ENCODE data around the gene OR6C6. TPM values are rescaled to one million over a fixed set of nuclear protein-coding genes. Genes with fewer than 3 reads are reported as not detected.

OR6C6 gene
- total RNA-seq, 4 donors from 2014 or later, result not detected

GRCh38 chr12:55289999-55290398 lies 6.4 kb downstream of the OR6C6 start:
- no peak for TF ChIP-seq EP300 (IDR thresholded peaks at IDR 0.05)
- TF ChIP-seq POLR2A (IDR thresholded peaks at IDR 0.05; ENCODE audit: low read depth), result no peak
- no peak for TF ChIP-seq POLR2AphosphoS5 (IDR thresholded peaks at IDR 0.05)
- TF ChIP-seq CTCF (IDR thresholded peaks at IDR 0.05), result no peak
- Histone ChIP-seq H3K4me1 (no peaks in the 10 kb centered on the region), H3K36me3 (no peaks in the 10 kb centered on the region), H3K4me3 (no peak overlapping the region), H3K27ac (replicated peaks in 1 of 4) (no peak overlapping the region), H3K9me3 (no peaks in the 10 kb centered on the region), H3K27me3 (no peaks in the 10 kb centered on the region)
- intact Hi-C loops (cut with DNase I), result no loop called here
- no peak for DNase-seq (ENCODE audit: extremely low spot score)
- WGBS, result 49% methylated on average over 2 of the region's 2 CpGs

- H3K36me3 ChIP-seq, result no peaks in the 10 kb centered on the region
- no peaks in the 10 kb centered on the region for H3K27me3 ChIP-seq
- H3K27ac ChIP-seq (replicated peaks in 1 of 4), result no peak overlapping the region
- WGBS, result 51% methylated on average over 2 of the region's 2 CpGs
- no peak for DNase-seq (ENCODE audit: extremely low spot score)
- no peak overlapping the region for H3K4me3 ChIP-seq
- H3K9me3 ChIP-seq, result no peaks in the 10 kb centered on the region
- no peak for TF ChIP-seq POLR2A (IDR thresholded peaks at IDR 0.05; ENCODE audit: low read depth)
- no peak for TF ChIP-seq CTCF (IDR thresholded peaks at IDR 0.05)
- no peak for TF ChIP-seq POLR2AphosphoS5 (IDR thresholded peaks at IDR 0.05)
- intact Hi-C loops (cut with DNase I), result no loop called here
- no peaks in the 10 kb centered on the region for H3K4me1 ChIP-seq
Observed at GRCh38 chr12:55280991-55281390, 15.4 kb downstream of the OR6C6 start.

GRCh38 chr12:55258303-55258702 lies 38.1 kb downstream of the OR6C6 start:
- 73% methylated on average over 2 of the region's 2 CpGs for WGBS
- no peak for TF ChIP-seq POLR2AphosphoS5 (IDR thresholded peaks at IDR 0.05)
- no peak for TF ChIP-seq EP300 (IDR thresholded peaks at IDR 0.05)
- TF ChIP-seq POLR2A (IDR thresholded peaks at IDR 0.05; ENCODE audit: low read depth), result no peak
- no peak for TF ChIP-seq CTCF (IDR thresholded peaks at IDR 0.05)
- H3K9me3 ChIP-seq, result no peaks in the 10 kb centered on the region
- H3K4me3 ChIP-seq, result no peak overlapping the region
- intact Hi-C loops (cut with DNase I), result no loop called here
- no peaks in the 10 kb centered on the region for H3K27me3 ChIP-seq
- H3K4me1 ChIP-seq, result no peaks in the 10 kb centered on the region
- DNase-seq (ENCODE audit: extremely low spot score), result no peak
- H3K27ac ChIP-seq (replicated peaks in 1 of 4), result no peak overlapping the region
- no peaks in the 10 kb centered on the region for H3K36me3 ChIP-seq

- no peak for TF ChIP-seq CTCF (IDR thresholded peaks at IDR 0.05)
- no peak for TF ChIP-seq EP300 (IDR thresholded peaks at IDR 0.05)
- TF ChIP-seq POLR2A (IDR thresholded peaks at IDR 0.05; ENCODE audit: low read depth), result no peak
- no peak for TF ChIP-seq POLR2AphosphoS5 (IDR thresholded peaks at IDR 0.05)
- intact Hi-C loops (cut with DNase I), result no loop called here
- no peak overlapping the region for H3K4me3 ChIP-seq
- no peaks in the 10 kb centered on the region for H3K27me3 ChIP-seq
- no peaks in the 10 kb centered on the region for H3K9me3 ChIP-seq
- DNase-seq (ENCODE audit: extremely low spot score), result no peak
- no peak overlapping the region for H3K27ac ChIP-seq (replicated peaks in 1 of 4)
- H3K4me1 ChIP-seq, result no peaks in the 10 kb centered on the region
- no peaks in the 10 kb centered on the region for H3K36me3 ChIP-seq
- WGBS, result 84% methylated on average over 4 of the region's 4 CpGs
Observed at GRCh38 chr12:55256831-55257230, 39.5 kb downstream of the OR6C6 start.

GRCh38 chr12:55253281-55253680 lies 43.1 kb downstream of the OR6C6 start:
- TF ChIP-seq EP300 (IDR thresholded peaks at IDR 0.05), result no peak
- no peak for TF ChIP-seq CTCF (IDR thresholded peaks at IDR 0.05)
- TF ChIP-seq POLR2A (IDR thresholded peaks at IDR 0.05; ENCODE audit: low read depth), result no peak
- TF ChIP-seq POLR2AphosphoS5 (IDR thresholded peaks at IDR 0.05), result no peak
- Histone ChIP-seq H3K9me3 (no peaks in the 10 kb centered on the region), H3K4me3 (no peak overlapping the region), H3K4me1 (no peaks in the 10 kb centered on the region), H3K27ac (replicated peaks in 1 of 4) (no peak overlapping the region), H3K36me3 (no peaks in the 10 kb centered on the region), H3K27me3 (no peaks in the 10 kb centered on the region)
- no peak for DNase-seq (ENCODE audit: extremely low spot score)
- intact Hi-C loops (cut with DNase I), result no loop called here
